OCI-LY7 (cell line): ENCODE results near the gene FBLN2.

ENCODE experiments used
- CTCF ChIP-seq: fragments of 200-600 bp; sonication (generic); conservative IDR thresholded peaks from 2 replicates; pipeline ENCODE4 v1.5.1; 2014; ENCODE audit warnings: mild to moderate bottlenecking, antibody characterized with exemption, low read length, moderate library complexity, mixed read lengths
- EZH2phosphoT487 ChIP-seq: fragments of 200-600 bp; sonication (generic); IDR thresholded peaks from 2 replicates; pipeline ENCODE4 v1.6.1; 2018; ENCODE audit warnings: low read depth, borderline replicate concordance, mild to moderate bottlenecking, mixed run types, antibody characterized with exemption, low read length, moderate library complexity, mixed read lengths

GRCh38 chr3:13571264-13571663 lies 22.3 kb downstream of the FBLN2 start:
- TF ChIP-seq CTCF (no peak), EZH2phosphoT487 (no peak)
